Measurements from ENCODE around the gene SPACA5. TPM values are rescaled to one million over a fixed set of nuclear protein-coding genes. Genes with fewer than 3 reads are reported as not detected.
"Not testable (repeated sequence)": the region's sequence is repeated elsewhere in the genome, so short reads cannot be mapped to it uniquely, and the experiment has no call there.

The SPACA5 gene
- total RNA-seq, 1 donor from 2014 or later, result not detected

DNA sequence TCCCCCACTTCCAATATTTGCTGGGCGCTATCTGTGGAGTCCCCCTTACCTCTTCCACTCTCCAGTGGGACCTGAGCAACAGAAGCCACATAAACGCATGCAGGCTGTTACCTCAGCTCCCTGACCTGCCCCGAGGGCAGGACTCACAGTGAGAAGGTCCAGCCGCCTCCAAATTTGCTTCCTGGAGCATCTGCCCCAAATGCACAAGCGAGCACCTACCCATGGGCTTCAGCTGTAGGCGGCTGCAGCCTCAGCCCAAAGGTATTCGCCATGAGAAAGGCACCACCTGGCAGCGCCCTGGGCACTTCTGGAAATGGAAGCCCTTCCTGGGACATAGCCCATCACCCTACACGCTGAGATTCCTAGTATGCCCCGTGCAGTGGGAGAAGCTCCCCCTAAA lies 23.4 kb downstream of the SPACA5 start:
- Mint-ChIP-seq H3K36me3 (peaks cover 2% of the 10 kb centered on the region), H3K4me3 (no peak overlapping the region), H3K9me3 (peaks cover 11% of the 10 kb centered on the region), H3K27ac (no peak overlapping the region), H3K27me3 (ENCODE audit: low read depth) (no peaks in the 10 kb centered on the region), H3K4me1 (peaks cover 8% of the 10 kb centered on the region)
- no peak for DNase-seq (ENCODE audit: low spot score in 2 of 2, unreplicated experiment in 2 of 2)
- TF ChIP-seq, protein P1, sequence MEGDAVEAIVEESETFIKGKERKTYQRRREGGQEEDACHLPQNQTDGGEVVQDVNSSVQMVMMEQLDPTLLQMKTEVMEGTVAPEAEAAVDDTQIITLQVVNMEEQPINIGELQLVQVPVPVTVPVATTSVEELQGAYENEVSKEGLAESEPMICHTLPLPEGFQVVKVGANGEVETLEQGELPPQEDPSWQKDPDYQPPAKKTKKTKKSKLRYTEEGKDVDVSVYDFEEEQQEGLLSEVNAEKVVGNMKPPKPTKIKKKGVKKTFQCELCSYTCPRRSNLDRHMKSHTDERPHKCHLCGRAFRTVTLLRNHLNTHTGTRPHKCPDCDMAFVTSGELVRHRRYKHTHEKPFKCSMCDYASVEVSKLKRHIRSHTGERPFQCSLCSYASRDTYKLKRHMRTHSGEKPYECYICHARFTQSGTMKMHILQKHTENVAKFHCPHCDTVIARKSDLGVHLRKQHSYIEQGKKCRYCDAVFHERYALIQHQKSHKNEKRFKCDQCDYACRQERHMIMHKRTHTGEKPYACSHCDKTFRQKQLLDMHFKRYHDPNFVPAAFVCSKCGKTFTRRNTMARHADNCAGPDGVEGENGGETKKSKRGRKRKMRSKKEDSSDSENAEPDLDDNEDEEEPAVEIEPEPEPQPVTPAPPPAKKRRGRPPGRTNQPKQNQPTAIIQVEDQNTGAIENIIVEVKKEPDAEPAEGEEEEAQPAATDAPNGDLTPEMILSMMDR (IDR thresholded peaks at IDR 0.05; ENCODE audit: unreplicated experiment), result no peak

DNA sequence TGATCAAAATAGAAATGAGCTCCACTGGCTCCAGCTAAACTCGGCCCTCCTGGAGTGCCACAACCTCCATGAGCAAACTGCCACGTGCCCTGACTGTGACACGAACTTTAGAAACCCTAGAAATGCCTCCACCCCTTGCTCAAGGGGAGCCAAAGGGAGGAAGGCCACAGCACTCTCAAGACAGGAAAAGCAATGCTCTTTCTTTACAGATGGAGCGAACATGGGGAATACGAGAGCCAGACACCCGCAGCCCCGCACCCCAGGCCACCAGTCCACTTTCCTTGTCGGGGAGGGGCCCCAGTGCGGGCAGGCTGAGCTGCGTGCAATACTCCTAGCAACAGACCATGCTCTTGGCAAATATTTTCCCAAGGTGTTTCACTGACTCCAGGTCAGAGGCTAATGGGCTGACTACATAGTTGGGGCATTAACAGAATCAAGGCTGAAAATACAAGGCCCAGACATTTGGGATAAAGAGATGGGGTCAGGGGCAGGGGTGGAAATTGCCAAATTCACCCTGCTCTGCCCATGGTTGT lies 23.9 kb downstream of the SPACA5 start:
- not testable (repeated sequence) for DNase-seq (ENCODE audit: low spot score in 2 of 2, unreplicated experiment in 2 of 2); H3K27me3 Mint-ChIP-seq (ENCODE audit: low read depth); H3K4me1 Mint-ChIP-seq; H3K27ac Mint-ChIP-seq; H3K36me3 Mint-ChIP-seq; H3K4me3 Mint-ChIP-seq
- peaks cover 14% of the 10 kb centered on the region for H3K9me3 Mint-ChIP-seq

DNA sequence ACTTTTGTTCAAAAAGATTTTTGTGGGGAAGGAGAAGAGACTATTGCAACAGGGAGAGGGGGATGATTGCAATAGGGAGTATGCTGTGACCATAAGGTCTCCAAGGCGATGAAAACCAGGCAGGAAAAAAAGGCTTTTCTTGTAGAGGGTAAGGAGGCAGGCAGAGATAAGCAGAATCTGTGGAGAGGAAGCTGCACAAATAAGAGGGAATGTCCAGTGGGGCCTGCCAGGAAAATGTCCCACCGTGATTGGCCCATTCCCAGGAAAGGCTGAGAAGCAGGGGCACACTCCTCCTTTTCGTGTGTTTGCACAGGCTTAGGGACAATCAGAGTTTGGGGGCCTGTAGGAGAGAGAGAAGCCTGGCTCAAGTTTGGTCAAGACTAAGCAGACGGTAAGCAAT lies 29.1 kb downstream of the SPACA5 start:
- H3K27me3 Mint-ChIP-seq (ENCODE audit: low read depth), result no peaks in the 10 kb centered on the region
- H3K36me3 Mint-ChIP-seq, result peaks cover 2% of the 10 kb centered on the region
- peak overlapping the region; percentile 9 for H3K27ac Mint-ChIP-seq
- peaks cover 21% of the 10 kb centered on the region for H3K9me3 Mint-ChIP-seq
- DNase-seq (ENCODE audit: low spot score in 2 of 2, unreplicated experiment in 2 of 2), result no peak
- TF ChIP-seq, protein P1 (IDR thresholded peaks at IDR 0.05; ENCODE audit: unreplicated experiment), result no peak
- H3K4me1 Mint-ChIP-seq, result peaks cover 2% of the 10 kb centered on the region
- H3K4me3 Mint-ChIP-seq, result no peak overlapping the region

DNA sequence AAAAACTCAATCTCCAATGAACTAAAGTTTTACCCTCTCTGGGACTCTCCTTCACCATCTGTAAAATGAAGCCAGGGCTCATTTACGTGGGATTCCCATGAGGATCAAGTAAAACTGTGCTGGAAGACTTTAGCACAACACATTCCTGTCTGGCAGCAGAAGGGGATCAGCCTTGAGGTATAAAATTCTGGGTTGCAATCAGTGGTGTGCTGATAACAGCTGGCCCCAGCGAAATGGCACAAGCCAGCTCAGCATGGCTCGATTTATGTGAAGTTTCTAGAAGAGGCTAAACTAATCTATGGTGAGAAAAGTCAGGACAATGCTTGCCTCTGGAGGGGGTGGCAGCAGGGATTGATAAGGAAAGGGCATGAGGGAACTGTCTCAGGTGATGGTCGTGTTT lies 36.3 kb downstream of the SPACA5 start:
- Mint-ChIP-seq H3K4me3 (no peak overlapping the region), H3K36me3 (peaks cover 7% of the 10 kb centered on the region), H3K4me1 (peaks cover 5% of the 10 kb centered on the region), H3K27ac (no peak overlapping the region), H3K27me3 (ENCODE audit: low read depth) (no peaks in the 10 kb centered on the region), H3K9me3 (peaks cover 24% of the 10 kb centered on the region)
- TF ChIP-seq, protein P1 (IDR thresholded peaks at IDR 0.05; ENCODE audit: unreplicated experiment), result no peak
- DNase-seq (ENCODE audit: low spot score in 2 of 2, unreplicated experiment in 2 of 2), result no peak

DNA sequence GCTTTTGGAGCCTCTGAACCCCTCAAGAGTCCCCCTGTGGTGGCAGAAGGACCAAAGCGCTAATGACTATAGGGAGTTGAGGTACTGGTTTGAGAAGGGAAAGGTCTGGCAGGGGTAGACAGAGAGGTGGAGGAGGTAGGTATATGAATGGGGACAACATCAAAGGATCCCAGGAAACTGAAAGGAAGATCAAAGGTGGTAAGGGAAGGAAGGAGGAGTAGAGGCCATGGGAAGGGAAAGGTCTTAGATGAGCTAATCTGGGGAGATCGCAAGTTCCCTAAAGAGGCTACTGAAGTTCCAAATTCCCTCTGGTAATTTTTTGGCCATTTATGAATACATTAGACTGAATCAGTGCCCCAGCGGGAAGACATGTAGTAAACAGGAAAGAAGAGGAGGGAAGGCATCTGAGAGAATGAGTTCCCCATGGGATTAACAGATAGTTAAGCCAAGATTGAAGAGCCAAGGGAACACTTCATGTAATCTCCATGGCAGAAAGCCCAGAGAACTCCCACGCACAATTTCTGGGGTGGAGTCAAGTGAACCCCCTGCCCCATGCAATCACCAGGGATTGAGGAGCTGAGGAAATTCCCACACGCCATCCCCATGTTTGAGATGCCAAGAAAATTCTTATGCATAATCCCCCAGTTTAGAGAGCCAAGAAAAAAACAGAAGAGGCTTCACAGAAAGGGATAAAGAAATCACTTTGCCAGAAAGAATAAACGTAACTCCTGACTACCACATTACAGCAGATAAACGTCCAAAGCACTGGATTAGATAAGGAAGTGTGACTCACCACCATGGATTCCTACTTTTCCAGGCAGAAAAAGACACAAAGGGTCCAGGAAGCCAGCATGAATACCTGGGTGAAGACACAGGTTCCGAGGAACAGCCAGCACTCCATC lies 38.9 kb downstream of the SPACA5 start:
- TF ChIP-seq, protein P1 (IDR thresholded peaks at IDR 0.05; ENCODE audit: unreplicated experiment), result no peak

DNA sequence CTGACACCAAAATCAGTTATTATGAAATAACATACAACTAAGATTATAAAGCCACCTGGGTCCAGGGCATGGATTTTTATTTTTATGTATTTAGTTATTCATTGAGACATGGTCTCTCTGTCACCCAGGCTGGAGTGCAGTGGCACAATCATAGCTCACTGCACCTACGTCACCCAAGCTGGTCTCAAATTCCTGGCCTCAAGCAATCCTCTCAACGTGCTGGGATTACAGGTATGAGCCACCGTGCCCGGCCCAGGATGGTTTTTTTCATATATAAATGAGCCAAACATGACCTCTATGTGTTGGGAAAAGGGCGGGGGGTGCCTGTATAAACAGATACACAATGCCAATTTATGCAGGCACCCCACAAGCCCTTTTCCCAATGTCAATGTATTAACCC lies 40.1 kb downstream of the SPACA5 start:
- Mint-ChIP-seq H3K27me3 (ENCODE audit: low read depth) (no peaks in the 10 kb centered on the region), H3K9me3 (peaks cover 21% of the 10 kb centered on the region), H3K27ac (no peak overlapping the region), H3K36me3 (peaks cover 7% of the 10 kb centered on the region), H3K4me3 (no peak overlapping the region), H3K4me1 (peaks cover 5% of the 10 kb centered on the region)
- TF ChIP-seq, protein P1 (IDR thresholded peaks at IDR 0.05; ENCODE audit: unreplicated experiment), result no peak
- DNase-seq (ENCODE audit: low spot score in 2 of 2, unreplicated experiment in 2 of 2), result no peak

More for the DNA sequence above, 38.9 kb downstream of the SPACA5 start:
- peaks cover 5% of the 10 kb centered on the region for H3K4me1 Mint-ChIP-seq
- H3K9me3 Mint-ChIP-seq, result peaks cover 21% of the 10 kb centered on the region
- DNase-seq (ENCODE audit: low spot score in 2 of 2, unreplicated experiment in 2 of 2), result no peak
- H3K4me3 Mint-ChIP-seq, result no peak overlapping the region
- no peaks in the 10 kb centered on the region for H3K27me3 Mint-ChIP-seq (ENCODE audit: low read depth)
- H3K36me3 Mint-ChIP-seq, result peaks cover 7% of the 10 kb centered on the region
- peak overlapping the region; percentile 56 for H3K27ac Mint-ChIP-seq
